ENCODE measurements around the gene GMDS. TPM values are rescaled to one million over a fixed set of nuclear protein-coding genes. Genes with fewer than 3 reads are reported as not detected.

Gene GMDS
- total and polyA plus RNA-seq, 2 of the 8 experiments (the other 6 are each of a cell fraction or from before 2014, with no cell fraction given) = 16.8 to 50.0 TPM

DNA sequence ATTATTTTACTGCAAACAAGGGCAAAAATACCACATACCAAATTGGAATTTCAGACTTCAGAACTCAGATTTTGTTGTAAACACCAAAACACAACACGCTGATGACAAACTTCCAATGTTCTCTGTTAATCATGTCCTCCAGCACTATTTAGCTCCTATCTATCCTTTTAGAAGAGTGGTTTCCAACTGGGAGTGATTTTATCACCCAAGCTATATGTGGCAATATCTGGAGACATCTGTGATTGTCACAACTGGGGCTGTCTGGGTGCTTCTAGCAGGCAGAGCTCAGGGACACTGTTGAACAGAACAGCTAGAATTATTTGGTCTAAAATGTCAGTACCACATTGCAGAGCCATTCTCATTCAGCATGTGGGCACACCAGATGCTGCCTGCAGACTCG, 391.1 kb downstream of the GMDS start:
- Histone ChIP-seq H3K27ac (ENCODE audit: low read depth, low read length) (no peak overlapping the region), H4K5ac (ENCODE audit: insufficient read length, low read depth, low read length) (no peak overlapping the region), H2AFZ (ENCODE audit: low read length) (no peak overlapping the region), H3K79me2 (ENCODE audit: control insufficient read depth in 1 of 2, insufficient read depth in 2 of 2, low read length in 2 of 2) (no peaks in the 10 kb centered on the region), H2BK12ac (ENCODE audit: low read depth, low read length) (no peak overlapping the region), H4K20me1 (replicated peaks in 1 of 2; ENCODE audit: control insufficient read depth in 1 of 2, insufficient read depth in 2 of 2, low read length in 2 of 2) (no peaks in the 10 kb centered on the region), H3K18ac (ENCODE audit: extremely low read depth, low read length) (no peak overlapping the region), H3K4me3 (ENCODE audit: extremely low read depth in 1 of 4, insufficient read depth in 2 of 4, low read depth in 3 of 4, low read length in 4 of 4) (no peak overlapping the region), H3K4me1 (replicated peaks in 1 of 4; ENCODE audit: control insufficient read depth in 3 of 4, insufficient read depth in 4 of 4, low read length in 3 of 4) (peaks cover 0 to 12% (median 4%) of the 10 kb centered on the region in 4 experiments; a peak in 4 of 7 replicates), H4K8ac (ENCODE audit: extremely low read depth, insufficient read depth, low read length) (no peak overlapping the region), H3K9me3 (ENCODE audit: insufficient read depth in 2 of 2, low read depth in 1 of 2, low read length in 1 of 2) (no peaks in the 10 kb centered on the region), H2BK120ac (replicated peaks; ENCODE audit: low read depth, low read length) (no peak overlapping the region), H2AK5ac (ENCODE audit: low read depth, low read length) (no peak overlapping the region), H3K79me1 (ENCODE audit: low read depth, low read length) (no peaks in the 10 kb centered on the region), H3K23me2 (ENCODE audit: low read depth, low read length) (no peaks in the 10 kb centered on the region), H3K4me2 (ENCODE audit: insufficient read depth in 1 of 2, low read depth in 2 of 2, low read length in 2 of 2) (no peak overlapping the region), H3K56ac (replicated peaks; ENCODE audit: insufficient read length, low read depth, low read length) (no peak overlapping the region), H2BK15ac (ENCODE audit: low read length) (no peak overlapping the region), H3K14ac (ENCODE audit: insufficient read length) (no peak overlapping the region), H3K27me3 (replicated peaks in 1 of 4; ENCODE audit: control insufficient read depth in 3 of 4, extremely low read depth in 1 of 4, insufficient read depth in 3 of 4, low read length in 3 of 4) (no peaks in the 10 kb centered on the region), H3K23ac (ENCODE audit: insufficient read length) (no peak overlapping the region), H2BK5ac (ENCODE audit: low read depth, low read length) (no peak overlapping the region), H2BK20ac (ENCODE audit: low read length) (no peak overlapping the region), H3K9ac (replicated peaks in 1 of 4; ENCODE audit: extremely low read depth in 1 of 4, low read depth in 3 of 4, low read length in 3 of 4) (no peak overlapping the region), H3K4ac (replicated peaks; ENCODE audit: insufficient read length, low read depth, low read length) (no peak overlapping the region), H4K91ac (replicated peaks; ENCODE audit: insufficient read length, low read length) (no peak overlapping the region), H3K36me3 (ENCODE audit: control insufficient read depth in 2 of 4, insufficient read depth in 4 of 4, low read length in 3 of 4) (no peaks in the 10 kb centered on the region)
- CTCF ChIA-PET (ENCODE audit: partially characterized antibody) = interaction anchor here (1.5 kb wide), 1 partner anchor 16 kb away, joined by 3 read pairs; no protein-coding TSS in a partner anchor
- no peak for TF ChIP-seq RBBP5 (IDR thresholded peaks at IDR 0.05; ENCODE audit: borderline replicate concordance, low read depth, low read length)
- TF ChIP-seq MAFK (IDR thresholded peaks at IDR 0.05; ENCODE audit: low read depth, low read length) = no peak
- no peak for TF ChIP-seq TAF1 (IDR thresholded peaks at IDR 0.05; ENCODE audit: low read depth, low read length)
- no peak for DNase-seq (ENCODE audit: low read depth in 1 of 2, low spot score in 2 of 2)
- POLR2A ChIA-PET (ENCODE audit: partially characterized antibody) = interaction anchor here (0.6 kb wide), 1 partner anchor 12 kb away, joined by 3 read pairs; no protein-coding TSS in a partner anchor
- WGBS, 2 experiments (ENCODE audit: extremely low coverage in 1 of 2, insufficient coverage in 1 of 2, insufficient read length in 1 of 2, insufficient replicate concordance in 2 of 2, low coverage in 1 of 2, low lambda C conversion rate in 2 of 2, missing lambda C conversion rate in 1 of 2) = 92% methylated on average over 2 of the region's 2 CpGs; no CpG with 5 or more reads in 1 of the 2 experiments
- no peak for FAIRE-seq
